ENCODE results near the gene TEX44.

DNA sequence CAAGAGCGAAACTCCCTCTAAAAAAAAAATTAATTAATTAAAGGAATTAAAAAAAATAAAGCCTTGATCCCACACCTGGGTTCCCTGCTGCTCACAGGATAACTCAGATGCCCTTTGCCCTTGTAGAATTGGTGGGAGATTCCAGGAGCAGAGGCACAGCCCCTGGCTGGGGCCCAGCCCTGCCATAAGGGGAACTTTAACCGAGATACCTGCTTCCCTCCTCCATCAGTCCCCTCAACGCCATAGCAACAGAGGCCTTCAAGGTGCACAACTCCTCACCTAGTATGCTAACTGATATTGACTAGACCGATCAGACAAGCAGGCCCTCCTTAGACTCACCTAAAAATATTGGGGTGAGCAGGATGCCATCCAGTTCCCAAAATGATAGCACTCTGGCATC, 23.6 kb downstream of the TEX44 start:
- TF ChIP-seq SP2 (tag by site-specific recombination; IDR thresholded peaks at IDR 0.05): no peak
- no peak for TF ChIP-seq ZNF114 (tag by site-specific recombination; IDR thresholded peaks at IDR 0.05)
- no peak for TF ChIP-seq ZNF585B (tag by site-specific recombination; IDR thresholded peaks at IDR 0.05)
- no peak for TF ChIP-seq ZNF664 (tag by site-specific recombination; IDR thresholded peaks at IDR 0.05)
- no peak for TF ChIP-seq ZNF121 (tag by site-specific recombination; IDR thresholded peaks at IDR 0.05)
- TF ChIP-seq, protein P1, sequence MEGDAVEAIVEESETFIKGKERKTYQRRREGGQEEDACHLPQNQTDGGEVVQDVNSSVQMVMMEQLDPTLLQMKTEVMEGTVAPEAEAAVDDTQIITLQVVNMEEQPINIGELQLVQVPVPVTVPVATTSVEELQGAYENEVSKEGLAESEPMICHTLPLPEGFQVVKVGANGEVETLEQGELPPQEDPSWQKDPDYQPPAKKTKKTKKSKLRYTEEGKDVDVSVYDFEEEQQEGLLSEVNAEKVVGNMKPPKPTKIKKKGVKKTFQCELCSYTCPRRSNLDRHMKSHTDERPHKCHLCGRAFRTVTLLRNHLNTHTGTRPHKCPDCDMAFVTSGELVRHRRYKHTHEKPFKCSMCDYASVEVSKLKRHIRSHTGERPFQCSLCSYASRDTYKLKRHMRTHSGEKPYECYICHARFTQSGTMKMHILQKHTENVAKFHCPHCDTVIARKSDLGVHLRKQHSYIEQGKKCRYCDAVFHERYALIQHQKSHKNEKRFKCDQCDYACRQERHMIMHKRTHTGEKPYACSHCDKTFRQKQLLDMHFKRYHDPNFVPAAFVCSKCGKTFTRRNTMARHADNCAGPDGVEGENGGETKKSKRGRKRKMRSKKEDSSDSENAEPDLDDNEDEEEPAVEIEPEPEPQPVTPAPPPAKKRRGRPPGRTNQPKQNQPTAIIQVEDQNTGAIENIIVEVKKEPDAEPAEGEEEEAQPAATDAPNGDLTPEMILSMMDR (tag by site-specific recombination; IDR thresholded peaks at IDR 0.05): no peak
- TF ChIP-seq ZNF777 (tag by site-specific recombination; IDR thresholded peaks at IDR 0.05; ENCODE audit: borderline replicate concordance): no peak
- TF ChIP-seq REST (tag by site-specific recombination; IDR thresholded peaks at IDR 0.05): no peak
- no peak for TF ChIP-seq REPIN1 (tag by site-specific recombination; IDR thresholded peaks at IDR 0.05; ENCODE audit: low read depth)
- TF ChIP-seq, protein P2, sequence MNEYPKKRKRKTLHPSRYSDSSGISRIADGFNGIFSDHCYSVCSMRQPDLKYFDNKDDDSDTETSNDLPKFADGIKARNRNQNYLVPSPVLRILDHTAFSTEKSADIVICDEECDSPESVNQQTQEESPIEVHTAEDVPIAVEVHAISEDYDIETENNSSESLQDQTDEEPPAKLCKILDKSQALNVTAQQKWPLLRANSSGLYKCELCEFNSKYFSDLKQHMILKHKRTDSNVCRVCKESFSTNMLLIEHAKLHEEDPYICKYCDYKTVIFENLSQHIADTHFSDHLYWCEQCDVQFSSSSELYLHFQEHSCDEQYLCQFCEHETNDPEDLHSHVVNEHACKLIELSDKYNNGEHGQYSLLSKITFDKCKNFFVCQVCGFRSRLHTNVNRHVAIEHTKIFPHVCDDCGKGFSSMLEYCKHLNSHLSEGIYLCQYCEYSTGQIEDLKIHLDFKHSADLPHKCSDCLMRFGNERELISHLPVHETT (tag by site-specific recombination; IDR thresholded peaks at IDR 0.05): no peak
- TF ChIP-seq ZNF280D (tag by site-specific recombination; IDR thresholded peaks at IDR 0.05): no peak
- TF ChIP-seq MYNN (tag by site-specific recombination; IDR thresholded peaks at IDR 0.05; ENCODE audit: borderline replicate concordance): no peak
- no peak for TF ChIP-seq ZNF837 (tag by site-specific recombination; IDR thresholded peaks at IDR 0.05)
